Type B pancreatic cell (in vitro differentiated cells): Measurements from ENCODE around the gene HYAL2. TPM values are rescaled to one million over a fixed set of nuclear protein-coding genes. Genes with fewer than 3 reads are reported as not detected.

Experiments used
- DNase-seq: peaks from one replicate; pipeline ENCODE4 v3.0.0; 2021; ENCODE audit warnings: mixed read lengths; ENCODE audit not compliant: unreplicated experiment; ENCODE audit errors: extremely low spot score
- H3K27ac Mint-ChIP-seq: 2 replicates; pipeline ENCODE4 v1.8.0; 2021; ENCODE audit warnings: mild to moderate bottlenecking, mixed read lengths
- H3K27me3 Mint-ChIP-seq: 2 replicates; pipeline ENCODE4 v1.8.0; 2021; ENCODE audit warnings: mixed read lengths
- H3K36me3 Mint-ChIP-seq: 2 replicates; pipeline ENCODE4 v1.8.0; 2021; ENCODE audit warnings: mixed read lengths
- H3K4me1 Mint-ChIP-seq: one replicate; pipeline ENCODE4 v1.8.0; 2021; ENCODE audit warnings: mixed read lengths; ENCODE audit not compliant: unreplicated experiment
- H3K4me3 Mint-ChIP-seq: 2 replicates; pipeline ENCODE4 v1.8.0; 2021; ENCODE audit warnings: mild to moderate bottlenecking, mixed read lengths
- H3K9me3 Mint-ChIP-seq: 2 replicates; pipeline ENCODE4 v1.8.0; 2021; ENCODE audit warnings: mixed read lengths
- total RNA-seq: library from RNA; stranded (reverse); gene quantifications from 2 replicates; pipeline ENCODE4 v1.2.1, GENCODE V29; 2021; ENCODE audit warnings: low replicate concordance
- TF ChIP-seq, protein P1 (sequence below): fragments of 200-600 bp; sonication (generic); conservative IDR thresholded peaks from 2 replicates; pipeline ENCODE4 v1.5.0; 2021; ENCODE audit warnings: antibody characterized with exemption, mild to moderate bottlenecking

HYAL2 gene
- total RNA-seq, 1 donor from 2014 or later, result 52.5 TPM

DNA sequence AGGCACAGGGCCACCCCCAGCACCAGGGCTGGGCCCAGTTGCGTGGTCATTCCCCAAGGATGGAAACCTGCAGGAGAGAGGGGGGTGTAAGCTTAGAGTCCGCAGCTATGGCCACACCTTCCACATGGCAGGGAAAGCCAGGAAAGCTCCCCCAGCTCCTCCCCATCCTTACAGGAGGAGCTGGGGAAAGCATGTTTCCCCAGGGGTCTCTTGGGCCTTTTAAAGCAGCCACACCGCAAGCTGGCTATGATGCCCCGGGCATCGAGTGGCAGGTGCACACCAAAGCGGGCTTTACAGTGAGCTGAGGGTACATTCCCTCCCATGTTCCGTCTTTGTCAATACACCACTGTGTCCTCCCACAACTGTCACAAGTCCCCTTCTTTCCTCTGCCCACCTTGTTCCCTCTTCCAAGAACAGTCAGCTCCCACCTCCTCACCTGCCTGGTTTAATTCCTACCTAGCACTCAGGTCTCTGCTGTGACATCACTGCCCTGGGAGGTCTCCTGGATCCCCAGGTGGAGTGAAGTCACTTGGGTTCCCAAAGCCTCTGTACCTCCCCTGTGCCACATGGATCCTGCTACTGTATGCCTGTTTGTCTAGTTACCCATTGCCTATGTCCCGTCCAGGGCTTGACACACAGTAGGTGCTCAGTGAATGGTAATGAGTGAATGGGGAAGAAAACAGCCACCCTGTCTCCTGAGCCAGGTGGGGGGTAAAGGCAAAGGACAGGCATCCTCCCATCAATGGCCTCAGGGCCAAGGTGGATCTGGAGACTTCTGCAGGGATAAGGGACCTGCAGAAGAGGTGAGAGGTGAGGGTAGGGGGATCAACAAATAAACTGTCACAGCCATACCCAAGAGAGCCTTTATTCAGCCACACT lies 26.8 kb downstream of the HYAL2 start:
- Mint-ChIP-seq H3K27me3 (no peaks in the 10 kb centered on the region), H3K27ac (no peak overlapping the region), H3K9me3 (no peaks in the 10 kb centered on the region), H3K4me1 (peaks cover 25% of the 10 kb centered on the region), H3K4me3 (peak overlapping the region; percentile 50), H3K36me3 (no peaks in the 10 kb centered on the region)
- no peak for DNase-seq
- TF ChIP-seq, protein P1, sequence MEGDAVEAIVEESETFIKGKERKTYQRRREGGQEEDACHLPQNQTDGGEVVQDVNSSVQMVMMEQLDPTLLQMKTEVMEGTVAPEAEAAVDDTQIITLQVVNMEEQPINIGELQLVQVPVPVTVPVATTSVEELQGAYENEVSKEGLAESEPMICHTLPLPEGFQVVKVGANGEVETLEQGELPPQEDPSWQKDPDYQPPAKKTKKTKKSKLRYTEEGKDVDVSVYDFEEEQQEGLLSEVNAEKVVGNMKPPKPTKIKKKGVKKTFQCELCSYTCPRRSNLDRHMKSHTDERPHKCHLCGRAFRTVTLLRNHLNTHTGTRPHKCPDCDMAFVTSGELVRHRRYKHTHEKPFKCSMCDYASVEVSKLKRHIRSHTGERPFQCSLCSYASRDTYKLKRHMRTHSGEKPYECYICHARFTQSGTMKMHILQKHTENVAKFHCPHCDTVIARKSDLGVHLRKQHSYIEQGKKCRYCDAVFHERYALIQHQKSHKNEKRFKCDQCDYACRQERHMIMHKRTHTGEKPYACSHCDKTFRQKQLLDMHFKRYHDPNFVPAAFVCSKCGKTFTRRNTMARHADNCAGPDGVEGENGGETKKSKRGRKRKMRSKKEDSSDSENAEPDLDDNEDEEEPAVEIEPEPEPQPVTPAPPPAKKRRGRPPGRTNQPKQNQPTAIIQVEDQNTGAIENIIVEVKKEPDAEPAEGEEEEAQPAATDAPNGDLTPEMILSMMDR, result no peak

DNA sequence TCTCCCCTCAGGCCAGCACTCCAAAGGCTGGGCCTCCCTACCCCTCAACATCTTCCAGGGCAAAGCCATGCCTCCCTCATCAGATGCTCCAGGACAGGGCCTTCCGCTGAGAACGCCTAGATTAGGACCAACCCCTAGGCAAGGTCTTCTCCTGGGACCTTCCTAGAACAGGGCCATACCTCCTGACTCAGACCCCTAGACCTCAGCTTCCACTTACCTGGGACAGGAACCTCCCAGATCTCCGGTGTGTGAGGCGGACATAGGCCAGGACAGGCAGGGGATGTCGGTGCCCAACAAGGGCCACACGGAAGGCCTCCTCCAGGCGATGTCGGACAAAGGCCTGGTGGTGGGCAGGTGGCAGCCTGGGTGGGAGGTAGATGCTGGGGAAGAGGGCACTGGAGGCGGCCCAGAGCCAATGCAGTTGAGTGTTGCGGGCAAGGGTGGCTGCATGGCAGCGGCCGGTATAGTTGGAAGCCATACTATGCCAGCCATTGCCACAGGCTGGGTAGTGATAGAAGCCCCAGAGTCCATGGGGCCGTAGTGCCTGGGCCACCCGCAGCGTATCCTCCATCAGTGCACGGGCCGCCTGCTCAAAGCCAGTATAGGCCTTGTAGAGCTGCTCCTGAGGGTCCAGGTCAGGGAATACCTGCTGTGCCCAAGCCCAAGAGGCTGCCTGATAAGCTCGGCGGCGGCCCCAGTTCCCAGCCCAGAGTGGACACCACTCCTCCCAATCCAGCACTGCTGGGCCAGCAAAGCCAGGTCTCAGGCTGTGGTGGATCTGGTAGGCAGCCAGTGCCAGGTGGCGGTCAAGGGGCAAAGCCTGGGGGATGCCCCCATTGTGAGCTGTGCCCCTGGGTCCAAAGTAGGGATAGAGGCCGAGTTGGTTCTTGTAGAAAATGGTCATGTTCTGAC lies 27.8 kb downstream of the HYAL2 start:
- H3K9me3 Mint-ChIP-seq, result no peaks in the 10 kb centered on the region
- no peaks in the 10 kb centered on the region for H3K27me3 Mint-ChIP-seq
- TF ChIP-seq, protein P1, result no peak
- H3K4me1 Mint-ChIP-seq, result peaks cover 18% of the 10 kb centered on the region
- no peak overlapping the region for H3K4me3 Mint-ChIP-seq
- no peaks in the 10 kb centered on the region for H3K36me3 Mint-ChIP-seq
- peak overlapping the region; percentile 23 for H3K27ac Mint-ChIP-seq
- DNase-seq, result no peak

DNA sequence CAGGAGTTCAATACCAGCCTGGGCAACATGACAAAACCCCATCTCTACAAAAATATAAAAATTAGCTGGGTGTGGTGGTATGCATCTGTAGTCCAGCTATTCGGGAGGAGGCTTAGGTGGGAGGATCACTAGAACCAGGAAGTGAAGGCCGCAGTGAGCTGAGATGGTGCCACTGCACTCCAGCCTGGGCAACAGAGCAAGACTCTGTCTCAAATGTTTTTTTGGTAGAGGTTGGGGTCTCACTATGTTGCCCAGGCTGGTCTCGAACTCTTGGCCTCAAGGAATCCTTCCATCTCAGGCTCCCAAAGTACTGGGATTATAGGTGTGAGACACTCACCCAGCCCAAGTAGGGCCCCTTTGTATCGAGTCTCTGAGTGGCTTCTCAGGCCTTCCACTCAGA lies 28.5 kb downstream of the HYAL2 start:
- Mint-ChIP-seq H3K4me3 (no peak overlapping the region), H3K27ac (peak overlapping the region; percentile 46), H3K36me3 (no peaks in the 10 kb centered on the region), H3K27me3 (no peaks in the 10 kb centered on the region), H3K9me3 (no peaks in the 10 kb centered on the region), H3K4me1 (peaks cover 15% of the 10 kb centered on the region)
- TF ChIP-seq, protein P1, result no peak
- DNase-seq, result no peak

DNA sequence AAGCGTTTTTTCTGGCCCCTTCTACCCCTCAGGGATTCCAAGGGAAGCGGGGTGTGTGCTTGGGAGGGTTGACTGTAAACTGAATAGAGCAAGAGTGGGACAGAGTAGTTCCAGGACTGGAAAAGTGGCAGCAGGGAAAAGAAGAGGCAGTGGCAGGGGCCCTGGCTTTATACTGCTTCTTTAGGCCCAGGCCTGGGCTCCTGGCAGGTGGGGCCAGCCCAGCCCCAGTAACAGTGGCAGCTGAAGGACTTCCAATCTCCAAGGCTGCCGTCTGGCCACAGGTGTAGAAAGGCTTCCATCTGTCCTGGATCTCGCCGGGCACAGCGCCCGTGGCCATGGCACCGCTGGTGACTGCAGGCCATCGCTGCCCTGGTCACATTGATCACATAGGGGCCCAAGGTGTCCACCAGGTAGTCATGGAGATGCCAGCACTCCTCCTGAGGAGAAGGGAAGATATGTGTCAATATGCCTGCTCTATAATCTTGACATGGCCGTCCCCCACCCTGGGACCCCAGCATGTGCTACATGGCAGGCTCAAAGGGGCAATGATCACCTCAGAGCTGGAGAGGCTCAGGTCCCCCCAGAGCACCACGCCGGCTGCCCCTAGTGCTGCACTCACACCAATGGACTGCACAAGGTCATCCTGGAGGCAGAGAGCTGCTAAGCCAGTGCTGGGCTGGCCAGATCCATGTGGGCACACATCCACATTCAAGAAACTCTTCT lies 29.3 kb downstream of the HYAL2 start:
- DNase-seq, result no peak
- TF ChIP-seq, protein P1, result no peak
- Mint-ChIP-seq H3K27me3 (no peaks in the 10 kb centered on the region), H3K4me3 (peak overlapping the region; percentile 91), H3K4me1 (peaks cover 13% of the 10 kb centered on the region), H3K27ac (peak overlapping the region; percentile 99), H3K36me3 (no peaks in the 10 kb centered on the region), H3K9me3 (no peaks in the 10 kb centered on the region)
